SH-SY5Y (cell line): ENCODE measurements around the gene MARK2.

Experiments
- GATA2 ChIP-seq: IDR thresholded peaks from 2 replicates; pipeline ENCODE4 v1.6.1; 2011; ENCODE audit warnings: mild to moderate bottlenecking, low read depth, low read length
- GATA3 ChIP-seq: IDR thresholded peaks from 2 replicates; pipeline ENCODE4 v1.6.1; 2011; ENCODE audit warnings: low read depth, mild to moderate bottlenecking, low read length, moderate library complexity

- TF ChIP-seq GATA2 (no peak), GATA3 (no peak)
Observed at GRCh38 chr11:63938479-63939396, 99.8 kb downstream of the MARK2 start, which contains the start of gene NAA40.
